Natural killer cell treated with Interleukin-12 subunit alpha and Interleukin-12 subunit beta and Interleukin-15 and Interleukin-18, amount 100 ng/mL, for 72 hours (primary cell): ENCODE data around the gene CHRNA9. TPM values are rescaled to one million over a fixed set of nuclear protein-coding genes. Genes with fewer than 3 reads are reported as not detected.
A peak's percentile ranks its signal among the peaks of the same experiment; 100 is the strongest.

Experiments
- ATAC-seq, 2 donors: fragments of 150-1000 bp; cut with Tn5 transposase in 1 of 2; sonication (Bioruptor Pico), chemical (Tn5 transposase) in 1 of 2; 2 replicates each; pipeline ENCODE4 v1.10.0; 2021
- DNase-seq: peaks from one replicate; pipeline ENCODE4 v3.0.0; 2022; ENCODE audit warnings: low spot score
- H3K27ac Mint-ChIP-seq, 2 donors: 1 replicate in 1 of 2; 2 replicates in 1 of 2; pipeline ENCODE4 v1.8.0; 2022; ENCODE audit warnings: mixed read lengths in 2 of 2, mild to moderate bottlenecking in 1 of 2, moderate library complexity in 1 of 2
- H3K27me3 Mint-ChIP-seq, 2 donors: 1 replicate in 1 of 2; 2 replicates in 1 of 2; pipeline ENCODE4 v1.8.0; 2022; ENCODE audit warnings: mixed read lengths in 2 of 2
- H3K36me3 Mint-ChIP-seq: one replicate; pipeline ENCODE4 v1.8.0; 2022; ENCODE audit warnings: mixed read lengths
- H3K4me1 Mint-ChIP-seq, 2 donors: 1 replicate in 1 of 2; 2 replicates in 1 of 2; pipeline ENCODE4 v1.8.0; 2022; ENCODE audit warnings: low read depth in 2 of 2, mixed read lengths in 2 of 2, mild to moderate bottlenecking in 1 of 2
- H3K4me3 Mint-ChIP-seq: one replicate; pipeline ENCODE4 v1.8.0; 2022; ENCODE audit warnings: mixed read lengths
- H3K9me3 Mint-ChIP-seq: 2 replicates; pipeline ENCODE4 v1.8.0; 2022; ENCODE audit warnings: mixed read lengths
- total RNA-seq, 2 donors: library from RNA; stranded (reverse); gene quantifications; one replicate each; pipeline ENCODE4 v1.2.3, GENCODE V29; 2022

The CHRNA9 gene
- total RNA-seq, 2 donors from 2014 or later: not detected

DNA sequence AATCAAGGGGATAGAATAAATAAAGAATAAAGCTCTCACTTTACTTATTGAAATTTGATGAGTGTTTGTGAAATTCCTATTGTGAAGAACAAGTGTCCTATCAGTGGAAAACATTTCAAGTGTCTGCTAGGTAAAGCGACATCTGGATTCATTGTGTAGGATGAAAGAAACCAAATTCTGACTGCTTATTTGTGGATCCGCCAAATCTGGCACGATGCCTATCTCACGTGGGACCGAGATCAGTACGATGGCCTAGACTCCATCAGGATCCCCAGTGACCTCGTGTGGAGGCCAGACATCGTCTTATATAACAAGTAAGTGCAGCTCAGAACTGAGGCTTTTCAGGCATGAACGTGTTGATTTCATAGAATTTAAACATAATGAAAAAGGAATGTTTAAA is 1.9 kb downstream of the CHRNA9 start:
- H3K27me3 Mint-ChIP-seq: peaks cover 10 to 12% of the 10 kb centered on the region in 2 donors
- ATAC-seq: no peak
- no peak overlapping the region for H3K27ac Mint-ChIP-seq
- no peaks in the 10 kb centered on the region for H3K36me3 Mint-ChIP-seq
- peaks cover 7% of the 10 kb centered on the region in 2 donors for H3K4me1 Mint-ChIP-seq
- no peaks in the 10 kb centered on the region for H3K9me3 Mint-ChIP-seq
- H3K4me3 Mint-ChIP-seq: no peak overlapping the region
- DNase-seq: no peak

DNA sequence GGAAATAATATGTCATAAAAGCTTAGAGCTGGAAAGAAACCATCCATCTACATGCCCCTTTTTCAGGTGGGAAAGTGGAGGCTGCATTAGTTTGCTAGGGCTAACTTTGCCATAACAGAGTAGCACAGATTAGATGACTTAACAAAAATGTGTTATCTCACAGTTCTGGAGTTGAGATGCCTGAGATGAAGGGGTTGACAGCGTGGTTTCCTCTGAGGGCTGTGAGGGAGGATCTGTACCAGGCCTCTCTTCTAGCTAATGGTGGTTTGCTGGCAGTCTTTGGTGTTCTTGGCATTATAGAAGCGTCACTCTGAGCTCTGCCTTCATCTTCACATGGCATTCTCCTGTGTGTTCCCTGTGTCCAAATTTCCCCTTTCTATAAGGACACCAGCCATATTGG is 2.4 kb downstream of the CHRNA9 start:
- Mint-ChIP-seq H3K4me1 (peaks cover 7% of the 10 kb centered on the region in 2 donors), H3K36me3 (peaks cover 4% of the 10 kb centered on the region), H3K27me3 (peaks cover 15% of the 10 kb centered on the region in 2 donors), H3K9me3 (no peaks in the 10 kb centered on the region), H3K27ac (no peak overlapping the region), H3K4me3 (no peak overlapping the region)
- no peak for DNase-seq
- no peak for ATAC-seq

GRCh38 chr4:40340030-40340429 is 4.9 kb downstream of the CHRNA9 start:
- H3K36me3 Mint-ChIP-seq: peaks cover 5% of the 10 kb centered on the region
- no peak overlapping the region for H3K27ac Mint-ChIP-seq
- peaks cover 7% of the 10 kb centered on the region in 2 donors for H3K4me1 Mint-ChIP-seq
- no peaks in the 10 kb centered on the region for H3K9me3 Mint-ChIP-seq
- H3K4me3 Mint-ChIP-seq: no peak overlapping the region
- ATAC-seq: peak; percentile 72 to 81
- no peak for DNase-seq
- peaks cover 18 to 32% of the 10 kb centered on the region in 2 donors for H3K27me3 Mint-ChIP-seq

DNA sequence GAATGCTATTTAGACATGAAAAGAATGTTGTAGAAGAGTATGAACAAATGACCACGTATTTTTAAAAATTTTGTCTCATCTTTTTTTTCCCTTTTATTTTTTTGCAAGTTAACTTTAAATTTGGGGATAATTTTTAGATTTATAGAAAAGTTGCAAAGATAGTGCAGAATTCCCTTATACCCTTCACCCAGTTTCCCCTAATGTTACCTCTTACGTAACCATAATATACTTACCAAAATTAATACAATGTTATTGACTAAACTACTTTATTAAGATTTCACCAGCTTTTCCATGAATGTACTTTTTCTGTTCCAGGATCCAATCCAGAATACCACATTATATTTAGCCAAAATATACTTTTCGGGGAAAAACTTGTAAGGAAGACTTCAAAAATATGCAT is 12.3 kb downstream of the CHRNA9 start:
- Mint-ChIP-seq H3K27me3 (peaks cover 8 to 20% of the 10 kb centered on the region in 2 donors), H3K4me1 (no peaks in the 10 kb centered on the region), H3K27ac (no peak overlapping the region), H3K36me3 (peaks cover 2% of the 10 kb centered on the region), H3K4me3 (no peak overlapping the region), H3K9me3 (no peaks in the 10 kb centered on the region)
- DNase-seq (no peak), ATAC-seq (no peak)

DNA sequence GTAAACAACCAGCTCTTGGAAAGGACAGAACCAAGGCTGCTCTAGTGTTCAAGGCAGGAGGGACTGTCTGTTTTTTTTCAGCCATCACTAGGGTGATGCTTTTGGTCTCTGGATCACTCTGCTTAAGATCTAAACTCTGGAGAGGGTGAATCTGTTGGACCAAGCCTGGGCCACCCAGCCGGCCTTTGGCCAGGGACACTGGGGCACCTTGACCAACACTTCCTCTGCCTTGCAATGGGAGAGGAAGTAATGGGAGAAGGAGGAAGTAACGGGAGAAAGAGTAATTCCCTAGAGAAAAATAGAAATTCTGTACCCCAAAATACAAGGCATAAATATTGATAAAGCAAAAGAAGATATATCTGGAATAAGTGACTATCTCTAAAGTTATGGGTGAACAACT is 12.9 kb downstream of the CHRNA9 start:
- Mint-ChIP-seq H3K9me3 (no peaks in the 10 kb centered on the region), H3K36me3 (no peaks in the 10 kb centered on the region), H3K4me1 (no peaks in the 10 kb centered on the region), H3K27me3 (peaks cover 6 to 19% of the 10 kb centered on the region in 2 donors), H3K27ac (no peak overlapping the region), H3K4me3 (no peak overlapping the region)
- ATAC-seq (no peak), DNase-seq (no peak)

- Mint-ChIP-seq H3K4me1 (no peaks in the 10 kb centered on the region), H3K36me3 (no peaks in the 10 kb centered on the region)
Measured at GRCh38 chr4:40349561-40350198, 14.5 kb downstream of the CHRNA9 start.

GRCh38 chr4:40350627-40351227 is 15.6 kb downstream of the CHRNA9 start:
- Mint-ChIP-seq H3K36me3 (no peaks in the 10 kb centered on the region), H3K4me1 (no peaks in the 10 kb centered on the region), H3K27me3 (peaks cover 4 to 9% of the 10 kb centered on the region in 2 donors), H3K4me3 (no peak overlapping the region), H3K9me3 (no peaks in the 10 kb centered on the region), H3K27ac (no peak overlapping the region)
- DNase-seq (no peak), ATAC-seq (no peak)

More at GRCh38 chr4:40349561-40350198, 14.5 kb downstream of the CHRNA9 start:
- H3K27me3 Mint-ChIP-seq: peaks cover 7 to 13% of the 10 kb centered on the region in 2 donors
- no peak overlapping the region for H3K4me3 Mint-ChIP-seq
- DNase-seq (no peak), ATAC-seq (no peak)
- H3K9me3 Mint-ChIP-seq: no peaks in the 10 kb centered on the region
- H3K27ac Mint-ChIP-seq: no peak overlapping the region

DNA sequence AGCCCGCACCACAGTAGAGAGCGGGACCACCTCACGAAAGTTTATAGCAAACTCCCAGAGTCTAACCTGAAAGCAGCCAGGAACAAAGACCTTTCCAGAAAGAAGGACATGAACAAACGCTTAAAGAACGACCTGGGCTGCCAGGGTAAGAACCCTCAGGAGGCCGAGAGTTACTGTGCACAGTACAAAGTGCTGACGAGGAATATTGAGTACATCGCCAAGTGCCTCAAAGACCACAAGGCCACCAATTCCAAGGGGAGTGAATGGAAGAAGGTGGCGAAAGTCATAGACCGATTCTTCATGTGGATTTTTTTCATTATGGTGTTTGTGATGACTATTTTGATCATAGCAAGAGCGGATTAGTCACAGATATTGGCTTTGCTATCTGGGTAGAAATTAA is 19.0 kb downstream of the CHRNA9 start:
- no peak overlapping the region for H3K27ac Mint-ChIP-seq
- H3K36me3 Mint-ChIP-seq: no peaks in the 10 kb centered on the region
- DNase-seq: no peak
- no peak for ATAC-seq
- peaks cover 4 to 21% of the 10 kb centered on the region in 2 donors for H3K27me3 Mint-ChIP-seq
- no peaks in the 10 kb centered on the region for H3K9me3 Mint-ChIP-seq
- H3K4me3 Mint-ChIP-seq: no peak overlapping the region
- H3K4me1 Mint-ChIP-seq: no peaks in the 10 kb centered on the region

- H3K27me3 Mint-ChIP-seq: peaks cover 4 to 24% of the 10 kb centered on the region in 2 donors
- no peak for ATAC-seq
- H3K4me1 Mint-ChIP-seq: no peaks in the 10 kb centered on the region
- no peaks in the 10 kb centered on the region for H3K9me3 Mint-ChIP-seq
- no peaks in the 10 kb centered on the region for H3K36me3 Mint-ChIP-seq
- H3K4me3 Mint-ChIP-seq: no peak overlapping the region
- no peak overlapping the region for H3K27ac Mint-ChIP-seq
- no peak for DNase-seq
Measured at GRCh38 chr4:40355131-40355530, 20.0 kb downstream of the CHRNA9 start.

- no peak for ATAC-seq
- Mint-ChIP-seq H3K4me1 (no peaks in the 10 kb centered on the region), H3K9me3 (no peaks in the 10 kb centered on the region), H3K27me3 (peaks cover 8 to 25% of the 10 kb centered on the region in 2 donors), H3K27ac (no peak overlapping the region), H3K36me3 (no peaks in the 10 kb centered on the region), H3K4me3 (no peak overlapping the region)
- DNase-seq: no peak
Measured at GRCh38 chr4:40357738-40358137, 22.6 kb downstream of the CHRNA9 start.

- DNase-seq: no peak
- Mint-ChIP-seq H3K4me3 (no peak overlapping the region), H3K27me3 (peaks cover 5 to 26% of the 10 kb centered on the region in 2 donors), H3K4me1 (no peaks in the 10 kb centered on the region), H3K36me3 (no peaks in the 10 kb centered on the region), H3K9me3 (no peaks in the 10 kb centered on the region), H3K27ac (no peak overlapping the region)
- ATAC-seq: no peak
Measured at GRCh38 chr4:40361338-40361737, 26.2 kb downstream of the CHRNA9 start.

DNA sequence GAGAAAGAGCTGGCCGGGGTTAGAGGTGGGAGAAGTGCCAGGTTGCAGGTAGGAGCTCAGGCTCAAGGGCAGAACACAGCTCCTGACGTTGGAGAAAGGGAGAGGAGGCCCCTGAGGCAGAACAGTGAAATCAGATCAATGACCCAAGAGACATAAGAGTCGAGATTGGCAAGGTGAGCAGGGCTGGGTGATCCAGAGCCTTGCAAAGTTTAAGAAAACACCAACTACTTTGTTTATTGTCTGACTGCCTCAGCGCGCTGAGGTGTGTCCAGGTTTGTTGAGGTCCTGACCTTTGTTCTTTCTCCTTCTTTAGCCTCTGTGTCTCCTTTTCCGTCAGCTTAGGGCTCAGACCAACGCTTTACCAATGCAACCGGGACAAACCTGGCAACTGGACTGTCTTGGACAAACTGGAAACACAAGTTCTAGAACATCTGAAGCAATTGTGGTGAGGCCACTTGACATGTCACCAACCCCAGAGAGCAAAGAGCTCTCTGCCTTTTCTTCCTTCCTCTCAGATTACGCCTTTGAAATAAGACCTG is 28.3 kb downstream of the CHRNA9 start:
- Mint-ChIP-seq H3K9me3 (no peaks in the 10 kb centered on the region), H3K27me3 (peaks cover 5 to 14% of the 10 kb centered on the region in 2 donors), H3K36me3 (no peaks in the 10 kb centered on the region), H3K4me1 (no peaks in the 10 kb centered on the region), H3K4me3 (no peak overlapping the region), H3K27ac (peak overlapping the region in 1 of 2 donors; percentile 20)
- no peak for DNase-seq
- no peak for ATAC-seq

GRCh38 chr4:40363945-40364344 is 28.8 kb downstream of the CHRNA9 start:
- Mint-ChIP-seq H3K27me3 (peaks cover 5 to 14% of the 10 kb centered on the region in 2 donors), H3K36me3 (no peaks in the 10 kb centered on the region)

GRCh38 chr4:40365766-40366165 is 30.6 kb downstream of the CHRNA9 start:
- Mint-ChIP-seq H3K27ac (no peak overlapping the region), H3K36me3 (no peaks in the 10 kb centered on the region), H3K27me3 (peaks cover 2 to 6% of the 10 kb centered on the region in 2 donors), H3K9me3 (no peaks in the 10 kb centered on the region), H3K4me3 (no peak overlapping the region), H3K4me1 (no peaks in the 10 kb centered on the region)
- ATAC-seq (no peak), DNase-seq (no peak)

More at GRCh38 chr4:40363945-40364344, 28.8 kb downstream of the CHRNA9 start:
- H3K4me1 Mint-ChIP-seq: no peaks in the 10 kb centered on the region
- H3K9me3 Mint-ChIP-seq: no peaks in the 10 kb centered on the region
- H3K27ac Mint-ChIP-seq: no peak overlapping the region
- ATAC-seq (no peak), DNase-seq (no peak)
- H3K4me3 Mint-ChIP-seq: no peak overlapping the region
